Measurements from ENCODE around the gene ZNF213. TPM values are rescaled to one million over a fixed set of nuclear protein-coding genes. Genes with fewer than 3 reads are reported as not detected.

Gene ZNF213
- polyA plus RNA-seq, 3 donors = 1.5 to 2.6 (median 1.8) TPM

DNA sequence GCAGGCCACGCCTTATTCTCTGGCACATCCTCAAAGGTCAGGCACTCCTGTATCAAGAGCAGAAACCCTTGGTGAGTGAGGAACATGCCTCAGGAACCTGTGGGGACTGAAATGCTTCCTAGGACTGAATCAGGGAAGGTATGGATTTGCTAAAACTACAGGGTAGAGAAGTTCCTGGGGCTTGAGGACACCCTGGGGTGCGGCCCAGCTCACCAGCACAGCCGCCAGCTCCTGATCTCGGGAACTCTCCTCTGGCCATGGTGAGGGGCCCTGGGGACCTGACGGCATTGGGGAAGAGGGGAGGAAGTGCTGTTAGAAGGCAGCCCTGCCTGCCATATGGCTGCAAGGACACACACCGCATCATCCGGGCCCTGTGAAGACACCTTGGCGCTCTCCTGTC, 43.3 kb upstream of the ZNF213 start:
- Histone ChIP-seq H3K79me2 (ENCODE audit: insufficient read depth, low read length) (peaks cover 6% of the 10 kb centered on the region), H3K9ac (ENCODE audit: insufficient read depth, low read length, poor library complexity, severe bottlenecking) (no peak overlapping the region), H3K27me3 (ENCODE audit: control insufficient read depth in 2 of 2, insufficient read depth in 2 of 2, low read length in 2 of 2) (no peaks in the 10 kb centered on the region), H4K20me1 (ENCODE audit: insufficient read depth, low read length) (no peaks in the 10 kb centered on the region), H3K27ac (ENCODE audit: low read depth in 1 of 2, low read length in 2 of 2) (no peak overlapping the region), H3K36me3 (replicated peaks in 1 of 2; ENCODE audit: control insufficient read depth in 1 of 2, insufficient read depth in 2 of 2, low read length in 2 of 2) (no peaks in the 10 kb centered on the region), H3K9me3 (replicated peaks in 1 of 2; ENCODE audit: control insufficient read depth in 1 of 2, insufficient read depth in 1 of 2, low read length in 2 of 2) (no peaks in the 10 kb centered on the region), H2AFZ (ENCODE audit: insufficient read depth, low read depth, low read length, poor library complexity, severe bottlenecking) (no peak overlapping the region), H3K4me2 (replicated peaks; ENCODE audit: extremely low read depth, low read length, poor library complexity, severe bottlenecking) (no peak overlapping the region), H3K4me1 (ENCODE audit: control insufficient read depth in 1 of 2, insufficient read depth in 2 of 2, low read length in 2 of 2) (peaks cover 28 to 30% of the 10 kb centered on the region in 2 donors), H3K4me3 (replicated peaks in 1 of 3; ENCODE audit: low read depth in 2 of 3, low read length in 3 of 3) (no peak overlapping the region)
- no peak for TF ChIP-seq CTCF (IDR thresholded peaks at IDR 0.05)
- Mint-ChIP-seq H3K36me3 (no peaks in the 10 kb centered on the region), H3K4me1 (peaks cover 32% of the 10 kb centered on the region), H3K9me3 (no peaks in the 10 kb centered on the region), H3K4me3 (no peak overlapping the region), H3K27me3 (ENCODE audit: low read depth in 3 of 3) (peaks cover 0 to 5% (median 0%) of the 10 kb centered on the region in 3 donors), H3K27ac (peak overlapping the region in 1 of 7 donors; percentile 59)
- 90% methylated on average over 7 of the region's 8 CpGs for whole genome bisulfite sequencing (ENCODE audit: insufficient coverage)
- DNase-seq = no peak
- intact Hi-C loops (cut with micrococcal nuclease) = no loop called here

DNA sequence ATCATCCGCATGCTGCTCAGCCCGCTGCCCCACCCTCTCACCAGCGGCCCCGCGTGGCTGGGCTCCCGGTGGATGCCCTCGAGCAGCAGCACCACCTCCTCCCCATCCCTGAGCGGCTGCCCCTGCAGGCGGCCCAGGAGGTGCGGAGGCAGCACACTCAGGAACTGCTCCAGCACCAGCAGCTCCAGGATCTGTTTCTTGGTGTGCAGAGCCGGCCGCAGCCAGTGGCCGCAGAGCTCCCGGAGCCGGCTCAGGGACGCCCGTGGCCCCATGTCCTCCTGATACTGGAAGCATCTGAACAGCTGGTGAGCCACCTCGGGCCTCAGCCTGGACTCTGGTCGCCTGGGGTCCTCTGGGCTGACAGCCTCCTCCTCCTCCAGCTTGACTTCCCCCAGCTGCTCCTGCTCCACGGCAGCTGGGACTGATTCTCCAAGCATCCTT, 42.3 kb upstream of the ZNF213 start:
- intact Hi-C loops (cut with micrococcal nuclease) = no loop called here

More for the DNA sequence above, 42.3 kb upstream of the ZNF213 start:
- Mint-ChIP-seq H3K9me3 (no peaks in the 10 kb centered on the region), H3K36me3 (no peaks in the 10 kb centered on the region), H3K4me3 (no peak overlapping the region), H3K27me3 (ENCODE audit: low read depth in 3 of 3) (peaks cover 0 to 5% (median 0%) of the 10 kb centered on the region in 3 donors), H3K4me1 (peaks cover 32% of the 10 kb centered on the region), H3K27ac (peak overlapping the region in 1 of 7 donors; percentile 54)
- Histone ChIP-seq H4K20me1 (ENCODE audit: insufficient read depth, low read length) (no peaks in the 10 kb centered on the region), H3K27me3 (ENCODE audit: control insufficient read depth in 2 of 2, insufficient read depth in 2 of 2, low read length in 2 of 2) (no peaks in the 10 kb centered on the region), H3K9ac (ENCODE audit: insufficient read depth, low read length, poor library complexity, severe bottlenecking) (no peak overlapping the region), H2AFZ (ENCODE audit: insufficient read depth, low read depth, low read length, poor library complexity, severe bottlenecking) (no peak overlapping the region), H3K4me3 (replicated peaks in 1 of 3; ENCODE audit: low read depth in 2 of 3, low read length in 3 of 3) (no peak overlapping the region), H3K4me2 (replicated peaks; ENCODE audit: extremely low read depth, low read length, poor library complexity, severe bottlenecking) (no peak overlapping the region), H3K9me3 (replicated peaks in 1 of 2; ENCODE audit: control insufficient read depth in 1 of 2, insufficient read depth in 1 of 2, low read length in 2 of 2) (no peaks in the 10 kb centered on the region), H3K36me3 (replicated peaks in 1 of 2; ENCODE audit: control insufficient read depth in 1 of 2, insufficient read depth in 2 of 2, low read length in 2 of 2) (no peaks in the 10 kb centered on the region), H3K4me1 (ENCODE audit: control insufficient read depth in 1 of 2, insufficient read depth in 2 of 2, low read length in 2 of 2) (peaks cover 28 to 30% of the 10 kb centered on the region in 2 donors), H3K27ac (ENCODE audit: low read depth in 1 of 2, low read length in 2 of 2) (no peak overlapping the region), H3K79me2 (ENCODE audit: insufficient read depth, low read length) (no peaks in the 10 kb centered on the region)
- TF ChIP-seq CTCF (IDR thresholded peaks at IDR 0.05) = no peak
- WGBS (ENCODE audit: insufficient coverage) = 95% methylated on average over 20 of the region's 20 CpGs
- no peak for DNase-seq

All from CD14-positive monocyte (primary cell).